ENCODE results near the gene SLCO4A1.

Gene SLCO4A1

DNA sequence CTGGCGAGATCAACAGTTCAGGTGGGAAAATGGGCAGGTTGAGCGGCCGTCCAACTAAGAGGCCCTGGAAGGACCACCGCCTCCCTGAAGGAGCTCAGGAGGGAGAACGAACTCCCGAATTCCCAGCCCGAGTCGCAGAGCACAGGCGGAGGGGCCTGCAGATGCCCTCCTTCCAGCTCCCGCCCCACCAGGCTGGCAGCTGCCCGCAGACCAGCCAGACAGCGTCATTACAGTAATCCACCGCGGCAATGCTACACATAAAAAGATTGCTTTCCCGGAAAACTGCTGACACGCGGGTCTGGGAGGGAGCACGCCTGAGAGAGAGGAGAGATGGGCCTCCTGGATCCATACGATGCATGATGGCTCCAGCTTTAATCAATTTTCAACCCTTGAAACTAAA lies 30.5 kb upstream of the SLCO4A1 start:
- DNase-seq (ENCODE audit: low read depth): no peak
- TF ChIP-seq, protein P1, sequence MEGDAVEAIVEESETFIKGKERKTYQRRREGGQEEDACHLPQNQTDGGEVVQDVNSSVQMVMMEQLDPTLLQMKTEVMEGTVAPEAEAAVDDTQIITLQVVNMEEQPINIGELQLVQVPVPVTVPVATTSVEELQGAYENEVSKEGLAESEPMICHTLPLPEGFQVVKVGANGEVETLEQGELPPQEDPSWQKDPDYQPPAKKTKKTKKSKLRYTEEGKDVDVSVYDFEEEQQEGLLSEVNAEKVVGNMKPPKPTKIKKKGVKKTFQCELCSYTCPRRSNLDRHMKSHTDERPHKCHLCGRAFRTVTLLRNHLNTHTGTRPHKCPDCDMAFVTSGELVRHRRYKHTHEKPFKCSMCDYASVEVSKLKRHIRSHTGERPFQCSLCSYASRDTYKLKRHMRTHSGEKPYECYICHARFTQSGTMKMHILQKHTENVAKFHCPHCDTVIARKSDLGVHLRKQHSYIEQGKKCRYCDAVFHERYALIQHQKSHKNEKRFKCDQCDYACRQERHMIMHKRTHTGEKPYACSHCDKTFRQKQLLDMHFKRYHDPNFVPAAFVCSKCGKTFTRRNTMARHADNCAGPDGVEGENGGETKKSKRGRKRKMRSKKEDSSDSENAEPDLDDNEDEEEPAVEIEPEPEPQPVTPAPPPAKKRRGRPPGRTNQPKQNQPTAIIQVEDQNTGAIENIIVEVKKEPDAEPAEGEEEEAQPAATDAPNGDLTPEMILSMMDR (conservative IDR thresholded peaks at IDR 0.05; ENCODE audit: low read depth, low read length): no peak
- H3K4me3 ChIP-seq (ENCODE audit: low read length): no peak overlapping the region

DNA sequence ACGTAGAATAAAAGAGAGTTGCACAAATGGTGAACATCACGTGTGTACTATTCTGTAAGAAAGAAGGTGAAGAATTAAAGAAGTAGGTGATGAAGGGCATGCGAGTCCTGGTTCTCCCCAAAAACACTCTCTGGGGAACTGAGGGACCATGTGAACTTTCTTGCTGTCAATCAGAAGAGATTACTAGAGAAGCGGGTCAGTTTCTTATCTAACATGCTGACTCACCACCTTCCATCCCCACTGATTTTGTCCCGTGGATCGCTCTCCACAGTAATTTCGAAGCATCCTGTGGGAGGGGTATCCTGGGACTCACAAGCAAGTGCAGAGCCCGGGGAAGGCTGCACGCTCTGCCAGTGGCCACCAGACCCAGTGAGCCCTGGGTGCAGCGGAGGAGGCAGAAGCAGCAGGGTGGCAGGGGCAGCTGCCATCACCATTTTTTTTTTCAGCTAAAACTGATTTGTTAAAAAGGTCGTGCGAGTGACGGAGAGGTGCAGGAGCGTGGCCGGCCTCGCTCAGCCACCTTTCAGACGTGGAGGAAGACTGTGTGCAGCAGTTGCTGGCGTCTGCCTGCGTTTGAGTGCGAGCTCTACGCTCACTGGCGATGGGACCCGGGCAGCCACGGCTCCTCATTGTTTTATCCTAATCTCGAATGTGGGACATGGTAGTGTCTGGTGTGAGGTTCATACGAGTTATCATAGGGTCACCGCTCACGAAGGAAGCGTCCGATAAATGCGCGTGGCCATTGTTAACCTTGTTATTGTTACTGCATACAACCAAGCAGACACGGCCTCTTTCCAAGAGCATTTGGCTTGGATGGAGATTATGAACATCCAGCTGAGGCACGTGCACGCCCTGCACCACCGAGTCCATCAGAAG lies 28.0 kb upstream of the SLCO4A1 start:
- DNase-seq (ENCODE audit: low read depth): no peak
- no peak overlapping the region for H3K4me3 ChIP-seq (ENCODE audit: low read length)
- TF ChIP-seq, protein P1 (conservative IDR thresholded peaks at IDR 0.05; ENCODE audit: low read depth, low read length): no peak

DNA sequence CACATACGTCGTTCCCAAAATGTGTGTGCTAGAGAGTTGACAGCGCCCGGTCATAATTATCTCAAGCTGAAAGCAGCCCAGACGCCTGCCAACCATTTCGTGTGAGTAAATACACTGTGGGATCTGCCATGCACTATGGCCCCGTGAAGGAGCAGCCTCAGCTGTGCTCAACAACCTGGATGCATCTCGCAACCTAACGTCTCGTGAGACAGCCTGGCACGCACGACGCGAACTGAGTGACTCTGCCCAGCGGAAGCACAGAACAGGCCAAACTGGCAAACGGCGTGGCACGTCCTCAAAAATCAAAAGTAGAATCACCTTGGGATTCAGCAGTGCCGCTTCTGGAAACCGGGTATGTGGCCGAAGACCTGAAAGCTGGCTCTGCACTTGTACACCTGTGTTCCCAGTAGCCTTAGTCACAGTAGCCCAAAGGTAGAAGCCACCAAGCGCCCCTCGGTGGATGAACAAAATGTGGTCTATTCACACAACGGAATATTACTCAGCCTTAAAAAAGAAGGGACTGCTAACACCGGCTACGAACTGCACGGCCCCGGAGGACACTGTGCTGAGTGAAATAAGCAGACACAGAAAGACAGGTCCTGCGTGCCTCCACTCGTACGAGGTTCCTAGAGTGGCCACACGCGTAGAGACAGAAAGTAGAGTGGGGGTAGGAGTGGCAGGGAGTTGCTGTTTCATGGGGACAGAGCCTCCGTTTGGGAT lies 27.2 kb upstream of the SLCO4A1 start:
- no peak for DNase-seq (ENCODE audit: low read depth)
- no peak overlapping the region for H3K4me3 ChIP-seq (ENCODE audit: low read length)
- TF ChIP-seq, protein P1 (conservative IDR thresholded peaks at IDR 0.05; ENCODE audit: low read depth, low read length): no peak

- DNase-seq (ENCODE audit: low read depth): no peak
- no peak overlapping the region for H3K4me3 ChIP-seq (ENCODE audit: low read length)
- TF ChIP-seq, protein P1 (conservative IDR thresholded peaks at IDR 0.05; ENCODE audit: low read depth, low read length): no peak
Observed at GRCh38 chr20:62615750-62616251, 26.5 kb upstream of the SLCO4A1 start.

DNA sequence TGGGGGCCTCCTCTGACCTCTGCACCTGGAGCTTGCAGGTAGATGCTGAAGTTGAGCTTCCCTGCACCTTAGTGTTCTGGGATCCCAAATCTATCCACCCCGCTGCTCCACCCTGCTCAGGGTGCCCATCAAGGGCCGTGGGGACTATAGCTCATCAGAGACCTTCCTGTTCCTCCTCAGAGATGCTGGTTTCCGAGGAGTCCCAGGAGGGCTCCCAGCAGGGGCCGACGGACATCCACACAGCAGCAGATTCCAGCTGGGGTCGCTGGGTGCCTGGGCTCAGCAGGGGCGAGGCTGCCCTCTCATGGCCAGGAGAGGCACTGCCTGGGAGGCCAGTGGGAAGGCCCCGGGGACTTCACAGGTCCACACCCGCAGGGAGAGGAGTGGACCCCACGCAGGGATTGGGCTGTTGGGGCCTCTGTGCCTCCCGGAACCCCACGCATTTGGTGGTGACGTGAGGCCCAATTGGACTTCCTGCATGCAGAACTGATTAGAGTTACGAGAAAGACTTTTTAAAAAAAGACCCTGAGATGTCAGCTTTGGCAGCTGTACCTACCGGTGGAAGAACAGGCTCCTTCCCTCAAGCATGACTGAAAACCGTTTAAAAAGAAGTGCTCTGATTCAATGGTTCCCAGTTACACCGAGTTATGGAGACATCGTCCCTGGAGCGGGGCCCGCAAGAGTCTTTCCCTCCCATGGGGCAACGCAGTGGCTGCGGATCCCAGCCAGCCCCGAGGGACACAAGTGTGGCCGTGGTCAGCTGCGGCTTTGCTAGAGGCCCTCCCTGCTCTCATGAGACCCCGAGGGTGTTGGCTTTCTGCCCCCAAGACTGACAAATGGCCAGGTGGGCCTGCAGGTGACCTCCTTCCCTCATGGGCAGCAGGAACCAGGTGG lies 25.3 kb upstream of the SLCO4A1 start:
- H3K4me3 ChIP-seq (ENCODE audit: low read length): no peak overlapping the region
- TF ChIP-seq, protein P1 (conservative IDR thresholded peaks at IDR 0.05; ENCODE audit: low read depth, low read length): peak; percentile 99
- DNase-seq (ENCODE audit: low read depth): no peak

- TF ChIP-seq, protein P1 (conservative IDR thresholded peaks at IDR 0.05; ENCODE audit: low read depth, low read length): no peak
Observed at GRCh38 chr20:62617711-62618483, 24.4 kb upstream of the SLCO4A1 start.

More at GRCh38 chr20:62617711-62618483, 24.4 kb upstream of the SLCO4A1 start:
- H3K4me3 ChIP-seq (ENCODE audit: low read length): no peak overlapping the region
- DNase-seq (ENCODE audit: low read depth): no peak
